Type B pancreatic cell (in vitro differentiated cells): Measurements from ENCODE around the gene KLHL25. TPM values are rescaled to one million over a fixed set of nuclear protein-coding genes. Genes with fewer than 3 reads are reported as not detected.

Experiments
- DNase-seq: peaks from one replicate; pipeline ENCODE4 v3.0.0; 2021; ENCODE audit warnings: mixed read lengths; ENCODE audit not compliant: unreplicated experiment; ENCODE audit errors: extremely low spot score
- H3K27ac Mint-ChIP-seq: 2 replicates; pipeline ENCODE4 v1.8.0; 2021; ENCODE audit warnings: mild to moderate bottlenecking, mixed read lengths
- H3K27me3 Mint-ChIP-seq: 2 replicates; pipeline ENCODE4 v1.8.0; 2021; ENCODE audit warnings: mixed read lengths
- H3K36me3 Mint-ChIP-seq: 2 replicates; pipeline ENCODE4 v1.8.0; 2021; ENCODE audit warnings: mixed read lengths
- H3K4me1 Mint-ChIP-seq: one replicate; pipeline ENCODE4 v1.8.0; 2021; ENCODE audit warnings: mixed read lengths; ENCODE audit not compliant: unreplicated experiment
- H3K4me3 Mint-ChIP-seq: 2 replicates; pipeline ENCODE4 v1.8.0; 2021; ENCODE audit warnings: mild to moderate bottlenecking, mixed read lengths
- H3K9me3 Mint-ChIP-seq: 2 replicates; pipeline ENCODE4 v1.8.0; 2021; ENCODE audit warnings: mixed read lengths
- total RNA-seq: library from RNA; stranded (reverse); gene quantifications from 2 replicates; pipeline ENCODE4 v1.2.1, GENCODE V29; 2021; ENCODE audit warnings: low replicate concordance
- TF ChIP-seq, protein P1 (sequence below): fragments of 200-600 bp; sonication (generic); conservative IDR thresholded peaks from 2 replicates; pipeline ENCODE4 v1.5.0; 2021; ENCODE audit warnings: antibody characterized with exemption, mild to moderate bottlenecking

Gene KLHL25
- total RNA-seq, 1 donor from 2014 or later, result 12.3 TPM

GRCh38 chr15:85755942-85756341, 38.8 kb downstream of the KLHL25 start:
- no peak for DNase-seq
- Mint-ChIP-seq H3K27me3 (no peaks in the 10 kb centered on the region), H3K36me3 (peaks cover 4% of the 10 kb centered on the region), H3K9me3 (no peaks in the 10 kb centered on the region), H3K4me1 (peaks cover 3% of the 10 kb centered on the region), H3K27ac (no peak overlapping the region), H3K4me3 (no peak overlapping the region)
- TF ChIP-seq, protein P1, sequence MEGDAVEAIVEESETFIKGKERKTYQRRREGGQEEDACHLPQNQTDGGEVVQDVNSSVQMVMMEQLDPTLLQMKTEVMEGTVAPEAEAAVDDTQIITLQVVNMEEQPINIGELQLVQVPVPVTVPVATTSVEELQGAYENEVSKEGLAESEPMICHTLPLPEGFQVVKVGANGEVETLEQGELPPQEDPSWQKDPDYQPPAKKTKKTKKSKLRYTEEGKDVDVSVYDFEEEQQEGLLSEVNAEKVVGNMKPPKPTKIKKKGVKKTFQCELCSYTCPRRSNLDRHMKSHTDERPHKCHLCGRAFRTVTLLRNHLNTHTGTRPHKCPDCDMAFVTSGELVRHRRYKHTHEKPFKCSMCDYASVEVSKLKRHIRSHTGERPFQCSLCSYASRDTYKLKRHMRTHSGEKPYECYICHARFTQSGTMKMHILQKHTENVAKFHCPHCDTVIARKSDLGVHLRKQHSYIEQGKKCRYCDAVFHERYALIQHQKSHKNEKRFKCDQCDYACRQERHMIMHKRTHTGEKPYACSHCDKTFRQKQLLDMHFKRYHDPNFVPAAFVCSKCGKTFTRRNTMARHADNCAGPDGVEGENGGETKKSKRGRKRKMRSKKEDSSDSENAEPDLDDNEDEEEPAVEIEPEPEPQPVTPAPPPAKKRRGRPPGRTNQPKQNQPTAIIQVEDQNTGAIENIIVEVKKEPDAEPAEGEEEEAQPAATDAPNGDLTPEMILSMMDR, result no peak

DNA sequence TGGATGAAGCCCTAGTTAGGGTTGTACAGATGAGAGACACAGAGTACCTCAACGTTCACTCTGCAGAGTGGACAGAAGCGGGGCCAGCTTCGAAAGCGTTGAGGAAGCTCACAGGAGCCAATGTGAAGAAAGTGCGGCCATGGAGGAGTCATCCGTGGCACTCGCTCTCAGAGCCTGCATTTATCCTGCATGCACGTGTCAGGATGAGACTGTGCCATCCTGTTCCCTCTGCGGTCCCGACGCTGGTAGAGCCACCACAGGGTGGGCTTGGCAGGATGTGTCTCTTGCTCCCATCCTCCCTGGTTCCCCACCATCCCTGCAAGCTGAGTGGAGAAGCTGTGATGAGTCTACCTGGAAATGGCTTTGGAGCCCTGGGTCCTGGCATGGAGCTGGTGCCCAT, 39.3 kb downstream of the KLHL25 start:
- no peak overlapping the region for H3K4me3 Mint-ChIP-seq
- H3K36me3 Mint-ChIP-seq, result peaks cover 4% of the 10 kb centered on the region
- H3K27me3 Mint-ChIP-seq, result no peaks in the 10 kb centered on the region
- TF ChIP-seq, protein P1, result no peak
- no peaks in the 10 kb centered on the region for H3K9me3 Mint-ChIP-seq
- peaks cover 3% of the 10 kb centered on the region for H3K4me1 Mint-ChIP-seq
- no peak overlapping the region for H3K27ac Mint-ChIP-seq
- no peak for DNase-seq

DNA sequence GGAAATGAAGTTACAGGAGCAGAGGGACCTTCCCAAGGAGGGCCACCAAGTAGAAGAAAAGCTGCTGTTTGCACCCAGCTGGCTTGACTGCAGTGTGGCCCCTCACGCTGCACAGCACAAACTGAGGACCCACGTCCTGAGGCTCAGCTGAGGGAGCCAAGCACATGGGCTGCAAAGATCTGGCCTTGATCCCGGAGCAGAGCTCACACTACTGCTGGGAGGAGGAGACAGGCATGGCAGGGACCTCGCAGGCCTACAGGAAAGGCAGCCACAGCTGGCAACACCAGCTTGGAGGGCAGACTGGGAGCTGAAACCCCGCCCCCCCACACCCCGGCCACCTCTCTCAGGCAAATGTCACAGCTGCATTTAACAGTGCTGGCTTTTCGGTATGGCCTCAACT, 39.7 kb downstream of the KLHL25 start:
- peaks cover 3% of the 10 kb centered on the region for H3K4me1 Mint-ChIP-seq
- DNase-seq, result no peak
- H3K27ac Mint-ChIP-seq, result no peak overlapping the region
- TF ChIP-seq, protein P1, result no peak
- no peak overlapping the region for H3K4me3 Mint-ChIP-seq
- H3K9me3 Mint-ChIP-seq, result no peaks in the 10 kb centered on the region
- H3K27me3 Mint-ChIP-seq, result no peaks in the 10 kb centered on the region
- H3K36me3 Mint-ChIP-seq, result peaks cover 4% of the 10 kb centered on the region

DNA sequence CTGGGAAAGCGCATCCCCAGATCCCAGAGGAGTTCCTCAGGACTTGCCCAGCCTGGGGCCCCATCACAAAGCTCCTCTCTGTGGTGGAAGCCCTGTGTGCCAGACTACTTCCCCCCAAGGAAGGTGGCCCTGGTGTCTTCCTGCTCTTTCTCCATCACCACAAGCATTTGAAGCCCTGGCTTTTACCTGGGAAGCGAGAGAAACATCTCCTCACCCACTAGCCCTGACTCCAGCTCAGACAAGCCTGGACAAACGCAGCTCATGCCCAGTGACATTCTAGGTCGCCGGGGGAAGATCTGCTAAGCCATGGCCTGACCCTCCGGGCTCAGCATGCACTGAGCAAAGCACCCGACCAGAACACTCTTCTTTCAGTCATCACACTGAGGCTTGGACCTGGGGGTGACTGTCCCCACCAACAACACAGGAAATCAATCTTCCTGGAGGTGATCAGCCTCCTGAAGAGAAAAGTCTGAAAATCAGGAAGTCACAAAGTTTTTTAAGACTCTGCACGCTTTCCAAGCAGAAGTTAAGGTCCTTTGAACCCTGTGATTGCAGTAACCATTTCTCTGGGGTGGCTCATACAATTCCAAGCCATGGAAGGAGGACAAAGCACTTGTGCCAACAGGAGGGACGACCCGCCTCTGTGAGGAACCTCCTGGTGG, 40.8 kb downstream of the KLHL25 start:
- DNase-seq, result no peak
- Mint-ChIP-seq H3K4me3 (no peak overlapping the region), H3K27ac (no peak overlapping the region), H3K9me3 (no peaks in the 10 kb centered on the region), H3K36me3 (peaks cover 4% of the 10 kb centered on the region), H3K27me3 (no peaks in the 10 kb centered on the region), H3K4me1 (peaks cover 7% of the 10 kb centered on the region)
- TF ChIP-seq, protein P1, result no peak

DNA sequence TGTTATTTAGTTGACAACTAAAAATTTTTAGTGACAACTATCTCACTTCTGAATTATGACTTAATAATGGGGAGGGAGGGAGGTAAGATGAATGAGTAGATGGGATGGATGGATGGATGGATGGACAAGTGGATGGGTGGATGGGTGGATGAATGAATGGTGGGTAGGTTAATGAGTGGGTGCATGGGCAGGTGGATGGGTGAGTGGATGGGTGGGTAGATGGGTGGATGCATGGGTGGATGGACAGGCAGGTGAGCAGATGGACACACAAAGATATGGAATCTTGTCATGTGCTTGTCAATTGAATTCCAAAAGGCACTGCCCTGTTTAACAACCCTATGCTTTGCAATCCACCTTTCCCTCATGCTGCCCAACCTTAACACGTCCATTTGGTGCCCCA, 41.5 kb downstream of the KLHL25 start:
- Mint-ChIP-seq H3K4me1 (peaks cover 7% of the 10 kb centered on the region), H3K36me3 (peaks cover 4% of the 10 kb centered on the region), H3K9me3 (no peaks in the 10 kb centered on the region), H3K27me3 (no peaks in the 10 kb centered on the region), H3K4me3 (no peak overlapping the region), H3K27ac (no peak overlapping the region)
- TF ChIP-seq, protein P1, result no peak
- no peak for DNase-seq

- DNase-seq, result no peak
- H3K9me3 Mint-ChIP-seq, result no peaks in the 10 kb centered on the region
- H3K4me3 Mint-ChIP-seq, result no peak overlapping the region
- TF ChIP-seq, protein P1, result no peak
- peaks cover 4% of the 10 kb centered on the region for H3K36me3 Mint-ChIP-seq
- no peaks in the 10 kb centered on the region for H3K27me3 Mint-ChIP-seq
- H3K4me1 Mint-ChIP-seq, result peaks cover 7% of the 10 kb centered on the region
- H3K27ac Mint-ChIP-seq, result peak overlapping the region; percentile 83
These were observed 42.2 kb downstream of the KLHL25 start for GRCh38 chr15:85752491-85752961.
